Measurements from ENCODE around the gene ANO1. TPM values are rescaled to one million over a fixed set of nuclear protein-coding genes. Genes with fewer than 3 reads are reported as not detected.

ANO1 gene
- total RNA-seq, 1 donor from 2014 or later, result 1.2 TPM

GRCh38 chr11:70040452-70040851 lies 37.7 kb upstream of the ANO1 start:
- H3K4me3 ChIP-seq (ENCODE audit: low read depth, low read length), result no peak overlapping the region
- DNase-seq (ENCODE audit: low read depth), result no peak
- no peak for TF ChIP-seq CTCF (conservative IDR thresholded peaks at IDR 0.05; ENCODE audit: low read depth, low read length)

GRCh38 chr11:70040869-70041501 lies 37.1 kb upstream of the ANO1 start:
- H3K4me3 ChIP-seq (ENCODE audit: low read depth, low read length), result no peak overlapping the region

GRCh38 chr11:70043482-70043881 lies 34.6 kb upstream of the ANO1 start:
- no peak for DNase-seq (ENCODE audit: low read depth)
- no peak overlapping the region for H3K4me3 ChIP-seq (ENCODE audit: low read depth, low read length)
- no peak for TF ChIP-seq CTCF (conservative IDR thresholded peaks at IDR 0.05; ENCODE audit: low read depth, low read length)

More at GRCh38 chr11:70040869-70041501, 37.1 kb upstream of the ANO1 start:
- no peak for TF ChIP-seq CTCF (conservative IDR thresholded peaks at IDR 0.05; ENCODE audit: low read depth, low read length)
- DNase-seq (ENCODE audit: low read depth), result no peak

GRCh38 chr11:70046089-70046488 lies 32.0 kb upstream of the ANO1 start:
- no peak overlapping the region for H3K4me3 ChIP-seq (ENCODE audit: low read depth, low read length)
- no peak for DNase-seq (ENCODE audit: low read depth)
- no peak for TF ChIP-seq CTCF (conservative IDR thresholded peaks at IDR 0.05; ENCODE audit: low read depth, low read length)

GRCh38 chr11:70048279-70049024 lies 29.7 kb upstream of the ANO1 start:
- no peak overlapping the region for H3K4me3 ChIP-seq (ENCODE audit: low read depth, low read length)
- TF ChIP-seq CTCF (conservative IDR thresholded peaks at IDR 0.05; ENCODE audit: low read depth, low read length), result peak; percentile 44
- no peak for DNase-seq (ENCODE audit: low read depth)

GRCh38 chr11:70049045-70049444 lies 29.1 kb upstream of the ANO1 start:
- no peak for DNase-seq (ENCODE audit: low read depth)
- no peak overlapping the region for H3K4me3 ChIP-seq (ENCODE audit: low read depth, low read length)
- TF ChIP-seq CTCF (conservative IDR thresholded peaks at IDR 0.05; ENCODE audit: low read depth, low read length), result no peak

All from epithelial cell of proximal tubule (primary cell).